Fibroblast of the conjunctiva (primary cell): ENCODE results near the gene KIFAP3.
A peak's percentile ranks its signal among the peaks of the same experiment; 100 is the strongest.

Experiments
- DNase-seq: peaks from one replicate; pipeline ENCODE4 v3.0.0-alpha.2; 2010; ENCODE audit warnings: low read depth

Gene KIFAP3

GRCh38 chr1:169985757-169986156 lies 88.7 kb downstream of the KIFAP3 start:
- DNase-seq: no peak

- no peak for DNase-seq
Measured at GRCh38 chr1:169974067-169974466, 100.4 kb downstream of the KIFAP3 start.

DNA sequence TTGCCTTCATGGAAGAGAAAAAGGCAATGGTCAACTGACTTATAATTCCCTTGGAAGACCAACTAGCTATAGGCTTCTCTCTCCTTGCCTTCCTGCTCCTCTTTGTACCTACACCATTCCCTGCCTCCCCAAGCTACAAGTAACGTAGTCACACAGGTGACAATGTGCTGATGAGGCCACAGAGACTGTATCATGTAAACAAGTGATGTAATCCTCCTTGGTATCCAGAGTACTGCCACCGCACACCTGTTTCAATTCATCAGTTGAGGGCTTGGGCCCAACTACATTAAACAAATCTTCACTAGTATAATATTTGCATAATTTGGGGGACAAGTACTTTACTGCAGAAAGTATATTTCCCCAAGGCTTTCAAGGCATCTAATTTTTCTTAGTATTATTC lies 104.4 kb downstream of the KIFAP3 start:
- DNase-seq: no peak

DNA sequence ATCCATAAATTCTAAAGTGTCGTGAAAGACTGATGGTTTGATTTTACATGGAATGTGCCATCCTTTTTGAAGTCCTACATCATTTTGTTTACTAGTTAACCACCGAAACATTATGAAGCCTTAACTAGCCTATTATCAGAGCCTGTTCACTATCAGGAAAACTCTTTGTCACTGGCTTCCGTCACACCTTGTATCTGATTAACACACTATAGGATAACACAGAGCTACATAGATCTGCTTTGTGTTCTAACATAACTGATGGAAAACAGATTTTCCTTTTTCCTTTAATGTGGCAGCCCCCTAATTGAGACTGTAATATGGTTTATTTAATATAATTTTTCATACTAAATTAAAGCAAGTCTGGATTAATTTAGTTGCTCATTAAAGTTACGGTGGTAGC lies 106.3 kb downstream of the KIFAP3 start:
- DNase-seq: no peak

DNA sequence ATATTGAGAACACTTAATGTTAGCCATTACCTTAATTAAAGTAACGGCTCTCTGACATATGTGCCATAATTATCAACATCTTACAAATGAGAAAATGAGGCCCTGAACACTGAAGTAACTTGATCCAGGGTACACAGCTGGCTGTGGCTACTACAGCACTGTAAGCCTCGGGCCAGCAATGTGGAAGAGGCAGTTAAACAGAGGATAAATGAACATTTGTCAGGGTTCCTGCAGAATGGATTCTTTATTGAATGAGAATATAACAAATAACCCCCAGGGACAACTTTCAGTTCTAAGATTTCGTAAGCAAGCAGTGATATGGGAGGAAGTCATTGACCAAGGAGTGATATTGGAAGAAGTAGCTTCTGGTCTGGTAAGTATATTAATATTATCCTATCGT lies 110.3 kb downstream of the KIFAP3 start:
- no peak for DNase-seq

DNA sequence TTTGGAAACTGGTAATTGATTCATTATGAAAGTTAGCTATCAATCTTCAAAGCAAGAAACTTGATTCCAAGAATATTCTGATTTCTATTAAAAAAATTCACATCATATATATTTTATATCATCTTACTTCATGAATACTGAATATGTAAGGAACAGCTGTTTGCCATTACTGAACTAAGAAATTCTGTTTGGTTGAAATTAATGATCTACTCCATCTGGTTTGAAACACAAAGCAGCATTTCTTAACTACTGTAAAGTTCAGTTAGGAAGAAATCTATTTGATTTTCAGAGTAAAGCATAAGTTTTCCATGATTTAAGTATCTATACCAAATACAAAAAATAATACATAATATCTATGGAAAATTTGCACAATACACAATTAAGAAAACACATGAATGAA lies 114.8 kb downstream of the KIFAP3 start:
- no peak for DNase-seq

GRCh38 chr1:169958987-169959386 lies 115.5 kb downstream of the KIFAP3 start:
- no peak for DNase-seq

GRCh38 chr1:169957884-169958283 lies 116.6 kb downstream of the KIFAP3 start:
- no peak for DNase-seq

GRCh38 chr1:169951108-169951507 lies 123.4 kb downstream of the KIFAP3 start:
- no peak for DNase-seq

- peak; percentile 3 for DNase-seq
Measured at GRCh38 chr1:169949139-169949538, 125.4 kb downstream of the KIFAP3 start.

DNA sequence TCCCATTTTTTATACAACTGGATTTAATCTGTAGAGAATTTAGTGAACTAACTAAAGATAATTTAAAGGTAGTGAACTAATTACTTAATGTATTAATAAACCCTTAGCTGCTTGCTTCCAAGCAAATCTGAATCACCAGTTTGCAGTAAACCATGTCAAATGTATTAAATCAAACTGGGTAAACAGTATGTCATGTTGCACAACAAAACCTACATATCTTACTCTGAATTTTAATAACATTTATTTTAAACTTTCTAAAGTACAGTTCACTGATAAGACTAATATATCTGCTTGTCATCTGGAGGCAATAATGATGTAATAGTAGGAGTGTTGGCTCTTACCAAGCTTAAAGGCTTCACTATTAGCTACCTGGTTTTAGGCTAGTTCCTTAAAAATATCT lies 128.3 kb downstream of the KIFAP3 start:
- DNase-seq: no peak

- no peak for DNase-seq
Measured at GRCh38 chr1:169945181-169945580, 129.3 kb downstream of the KIFAP3 start.

DNA sequence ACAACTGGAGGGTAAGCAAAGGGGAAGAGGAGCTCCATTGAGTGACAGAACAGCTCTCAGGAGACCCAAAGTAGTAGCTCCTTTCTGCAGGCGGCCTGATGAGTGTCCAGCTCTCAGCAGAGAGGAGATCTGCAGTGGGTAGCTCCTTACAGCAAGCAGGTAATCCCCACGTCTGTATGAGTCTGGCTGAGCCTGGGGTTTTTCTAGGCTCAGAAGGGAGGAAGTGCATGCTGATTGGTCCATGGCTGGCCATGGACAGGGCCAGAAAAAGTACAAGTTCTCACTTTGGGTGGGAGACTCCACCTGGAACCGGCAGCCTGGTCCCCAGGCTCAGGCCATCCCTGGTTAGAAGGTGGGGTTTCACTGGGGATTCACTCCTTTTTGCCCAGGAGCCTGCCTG lies 129.9 kb downstream of the KIFAP3 start:
- no peak for DNase-seq

GRCh38 chr1:169943963-169944526 lies 130.4 kb downstream of the KIFAP3 start:
- no peak for DNase-seq

DNA sequence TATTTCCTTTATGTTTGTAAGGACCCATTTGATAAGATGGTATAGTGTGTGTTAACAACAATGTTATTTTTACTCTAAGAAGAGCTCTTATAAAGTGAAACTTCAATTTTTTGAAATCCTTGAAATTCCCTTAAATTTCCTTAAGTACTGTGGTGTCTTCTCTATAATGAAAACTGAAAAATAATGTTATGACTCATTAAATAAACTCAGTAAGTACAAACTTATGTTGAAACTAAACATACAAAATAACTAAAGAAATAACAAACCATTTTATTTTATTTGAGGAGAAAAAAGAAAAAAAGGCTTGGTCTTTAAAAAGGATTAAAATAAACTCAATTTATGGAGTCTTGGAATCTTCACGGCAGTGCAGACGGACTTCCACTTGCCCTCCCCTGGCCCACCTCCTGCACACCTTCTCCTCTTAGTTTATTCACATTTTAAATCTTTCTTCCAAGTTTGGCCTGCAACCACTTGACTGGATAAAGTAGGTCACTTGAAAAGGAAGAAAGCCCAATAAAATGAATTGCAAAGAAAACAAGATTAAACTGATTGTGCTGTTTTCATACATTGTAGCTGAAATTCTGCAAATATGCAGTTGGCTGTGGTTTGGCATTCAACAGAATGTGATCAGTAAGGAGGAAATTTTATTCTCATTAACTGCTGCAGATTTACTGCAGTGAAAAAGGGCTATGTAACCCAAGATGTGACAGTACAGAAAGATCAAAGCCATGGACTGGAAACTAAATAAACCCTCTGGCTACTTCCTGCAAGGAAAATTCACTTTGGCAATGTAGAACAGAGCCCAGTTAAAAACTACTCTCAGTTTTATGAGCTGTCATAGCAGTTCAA lies 132.3 kb downstream of the KIFAP3 start:
- DNase-seq: no peak

DNA sequence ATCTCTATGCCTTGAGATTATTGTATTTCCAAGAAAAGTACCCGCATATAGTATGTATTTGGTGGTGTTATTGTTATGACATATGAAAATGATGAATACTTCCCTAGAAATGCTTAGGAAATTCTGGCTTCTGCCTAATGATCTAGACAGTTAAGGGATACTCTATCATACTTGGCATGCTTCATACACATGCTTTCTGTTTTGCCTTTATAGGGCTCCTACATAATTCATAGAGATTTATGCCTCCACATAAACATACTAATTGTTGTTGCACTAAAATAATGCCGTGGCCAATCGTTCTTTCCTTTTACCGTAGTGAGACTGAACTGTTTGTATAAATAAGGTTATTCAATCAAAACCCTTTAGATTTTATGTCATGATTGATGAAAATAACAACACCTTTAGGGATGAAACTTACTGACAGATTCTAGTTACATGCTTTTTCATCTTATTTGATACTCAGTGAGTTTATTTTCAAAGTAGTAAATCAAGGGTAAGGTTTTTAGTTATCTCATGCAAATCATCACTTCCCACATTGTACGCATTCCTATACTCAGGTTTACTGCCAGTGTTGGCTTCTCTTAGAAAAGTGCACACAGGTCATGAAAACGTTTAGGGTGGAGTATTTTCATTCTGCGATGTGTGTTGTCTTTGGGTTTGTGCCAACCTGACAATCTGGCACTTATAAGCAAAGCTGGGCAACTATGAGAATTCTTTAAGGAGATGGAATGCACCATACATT lies 140.3 kb downstream of the KIFAP3 start:
- DNase-seq: no peak

DNA sequence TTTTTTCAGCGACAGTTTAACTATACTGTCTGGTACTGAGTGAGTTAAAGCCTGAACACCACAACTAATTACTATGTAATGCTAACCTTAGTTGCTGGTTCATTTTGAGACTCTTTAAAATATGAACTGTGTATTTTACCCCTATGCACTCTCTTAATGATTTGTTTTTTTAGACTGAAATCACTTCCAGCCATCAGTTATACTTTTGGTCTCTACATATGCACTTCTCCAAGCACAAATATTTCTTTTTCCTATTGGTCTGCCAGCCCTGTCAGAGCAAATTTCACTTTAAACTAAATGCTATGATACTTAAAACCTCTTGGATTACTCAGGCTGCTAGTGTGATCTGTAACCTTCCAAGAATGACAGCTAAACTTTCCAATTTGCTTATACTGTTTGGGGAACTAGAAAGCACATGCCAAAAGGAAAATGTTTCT lies 142.7 kb downstream of the KIFAP3 start:
- no peak for DNase-seq

GRCh38 chr1:169929210-169929526 lies 145.3 kb downstream of the KIFAP3 start:
- no peak for DNase-seq

GRCh38 chr1:169928438-169929209 lies 145.9 kb downstream of the KIFAP3 start:
- DNase-seq: peak; percentile 55

DNA sequence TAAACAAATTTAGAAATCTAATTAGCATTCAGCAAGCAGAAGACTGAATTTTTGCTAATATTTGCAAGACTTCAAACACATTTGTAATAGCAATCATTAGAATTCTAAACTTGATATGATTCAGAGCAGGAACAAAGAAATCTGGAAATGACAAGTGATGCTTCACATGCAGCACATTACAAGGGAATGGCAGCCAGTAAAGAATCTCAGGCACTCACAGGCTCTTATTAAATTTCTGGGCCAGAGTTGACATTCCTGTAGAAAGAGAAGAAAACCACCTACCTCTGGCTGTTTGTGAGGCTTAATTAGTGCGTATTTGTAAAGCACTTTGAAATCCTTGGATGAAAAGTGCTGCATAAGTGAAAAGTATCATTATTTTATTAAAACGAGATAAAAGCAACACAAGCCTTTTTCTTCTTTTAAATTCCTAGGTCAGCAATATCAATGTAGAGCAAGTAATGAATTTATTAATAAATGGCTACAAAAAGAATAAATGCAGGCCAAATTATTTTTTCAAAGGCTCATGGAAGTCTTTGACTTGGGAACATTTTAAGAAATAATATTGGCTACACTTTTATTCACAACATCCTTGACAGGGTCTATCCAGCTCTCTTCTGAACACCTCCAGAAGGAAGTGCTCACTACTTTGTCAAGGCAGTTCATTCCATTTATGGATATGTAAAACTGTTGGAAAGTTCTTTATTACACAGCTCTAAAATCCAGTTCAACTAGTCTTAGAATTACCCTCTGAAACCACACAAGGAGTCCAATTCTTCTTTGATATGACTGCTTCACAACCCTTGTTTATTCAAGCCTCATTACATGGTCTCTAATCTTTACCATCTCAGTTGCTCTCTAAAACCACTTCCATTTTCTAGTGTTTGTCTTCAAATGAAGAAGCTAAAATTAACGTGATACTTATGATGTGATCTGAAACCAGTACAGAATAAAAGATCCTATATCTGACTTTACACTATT lies 148.7 kb downstream of the KIFAP3 start:
- DNase-seq: no peak

- DNase-seq: no peak
Measured at GRCh38 chr1:169924829-169925228, 149.7 kb downstream of the KIFAP3 start.
